G401 (cell line): ENCODE measurements around the gene RAN. TPM values are rescaled to one million over a fixed set of nuclear protein-coding genes. Genes with fewer than 3 reads are reported as not detected.
A peak's percentile ranks its signal among the peaks of the same experiment; 100 is the strongest.

ENCODE experiments used
- DNase-seq: peaks from one replicate; pipeline ENCODE4 v3.0.0-alpha.2; 2015; ENCODE audit warnings: low spot score
- in situ Hi-C: cut with HindIII; loops from 2 replicates; pipeline ENCODE4 v1.10.0; 2016; ENCODE audit warnings: low sequenced_read_pairs, mixed read lengths
- total RNA-seq: library from RNA; depleted of rRNA; stranded (reverse); fragments of >200 nt; shearing (Covaris generic); gene quantifications from 2 replicates; pipeline ENCODE4 v1.2.3, GENCODE V29; 2014; rRNA removed

The RAN gene
- 1,063 and 1,122 TPM in 2 replicates for total RNA-seq

GRCh38 chr12:130871286-130872178 is at the start of gene RAN:
Gene RAN, plus strand, starts transcription at chr12:130872066. Its CDS starts 528 bp downstream, at chr12:130872594.
- peak; percentile 88 for DNase-seq
- in situ Hi-C loops: no loop called here

GRCh38 chr12:130825771-130826150 is 46.1 kb upstream of the RAN start:
- in situ Hi-C loops: no loop called here
- no peak for DNase-seq

GRCh38 chr12:130826151-130826801 is 45.6 kb upstream of the RAN start:
- DNase-seq: no peak
- in situ Hi-C loops: no loop called here

DNA sequence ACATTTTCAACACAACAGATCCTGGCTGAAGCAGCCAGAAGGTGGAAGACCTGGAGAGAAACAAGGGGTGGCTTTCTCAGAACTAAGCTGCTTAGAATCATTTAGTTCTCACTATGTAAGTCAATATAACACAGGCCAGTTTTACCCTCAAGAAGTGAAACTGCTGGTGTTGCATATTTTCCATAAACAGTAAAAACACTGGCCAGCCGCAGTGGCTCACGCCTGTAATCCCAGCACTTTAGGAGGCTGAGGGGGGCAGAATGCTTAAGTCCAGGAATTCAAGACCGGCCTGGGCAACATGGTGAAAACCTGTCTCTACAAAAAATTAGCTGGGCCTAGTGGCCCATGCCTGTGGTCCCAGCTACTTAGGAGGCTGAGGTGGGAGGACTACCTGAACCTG is 44.4 kb upstream of the RAN start:
- in situ Hi-C loops: no loop called here
- DNase-seq: no peak

DNA sequence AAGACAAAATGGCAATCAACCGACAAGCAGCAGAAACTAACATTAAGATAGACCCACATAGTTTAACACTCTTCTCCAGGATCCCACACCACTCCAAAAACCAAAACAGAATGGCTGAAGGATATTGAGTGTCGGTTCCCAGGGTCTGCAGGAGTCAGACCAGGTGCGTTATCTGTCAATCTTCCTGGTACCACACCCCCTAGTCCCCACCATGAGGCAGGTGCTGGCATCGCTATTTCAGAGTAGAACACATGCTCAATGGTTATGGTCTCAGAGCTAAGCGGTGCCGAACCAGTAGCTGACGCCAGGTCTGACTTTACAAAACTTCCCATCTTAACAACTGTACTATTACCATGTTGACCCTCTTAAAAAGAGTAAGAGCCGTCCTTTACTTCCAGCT is 43.0 kb upstream of the RAN start:
- in situ Hi-C loops: no loop called here
- no peak for DNase-seq

DNA sequence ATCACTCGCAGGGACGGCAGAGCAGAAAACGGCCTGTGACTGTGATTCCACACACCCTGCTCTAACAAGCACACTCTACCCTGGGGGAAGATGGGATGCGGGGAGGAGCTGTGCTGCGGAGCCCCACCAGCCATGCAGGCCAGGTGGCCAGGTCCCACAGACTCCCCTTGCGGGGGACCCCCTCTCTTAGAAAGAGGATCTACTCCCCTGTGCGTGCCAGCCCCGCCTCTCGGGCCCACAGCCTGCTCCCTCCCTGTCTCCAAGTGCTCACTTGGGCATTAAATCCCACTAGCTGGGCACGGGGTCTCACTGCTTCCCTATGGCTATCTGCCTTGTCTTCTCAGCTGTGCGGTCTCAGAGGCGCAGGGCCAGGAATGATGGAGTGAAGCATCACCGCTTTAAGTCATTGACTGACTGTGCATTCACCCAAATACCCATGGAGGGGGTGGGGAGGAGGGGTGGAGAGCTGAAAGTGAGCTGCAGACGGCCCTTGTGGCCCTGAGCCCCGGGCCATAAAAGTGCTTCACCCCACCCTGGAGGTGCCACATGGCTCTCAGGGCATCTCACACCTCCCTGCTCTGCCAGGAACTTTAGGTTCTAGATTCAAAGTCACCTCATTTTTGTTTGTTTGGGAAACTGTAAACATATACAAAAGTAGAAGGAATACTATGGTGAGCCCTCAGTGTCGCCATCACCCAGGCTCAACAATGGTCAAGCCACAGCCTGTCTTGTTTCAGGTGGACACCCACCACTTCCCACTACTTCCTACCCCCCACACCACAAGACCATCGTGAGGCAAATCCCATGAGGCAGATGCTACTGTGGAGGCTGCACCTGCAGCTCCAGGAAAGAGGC is 42.2 kb upstream of the RAN start:
- in situ Hi-C loops: no loop called here
- no peak for DNase-seq

- DNase-seq: no peak
- in situ Hi-C loops: no loop called here
These were observed 41.7 kb upstream of the RAN start for GRCh38 chr12:130830246-130830551.

DNA sequence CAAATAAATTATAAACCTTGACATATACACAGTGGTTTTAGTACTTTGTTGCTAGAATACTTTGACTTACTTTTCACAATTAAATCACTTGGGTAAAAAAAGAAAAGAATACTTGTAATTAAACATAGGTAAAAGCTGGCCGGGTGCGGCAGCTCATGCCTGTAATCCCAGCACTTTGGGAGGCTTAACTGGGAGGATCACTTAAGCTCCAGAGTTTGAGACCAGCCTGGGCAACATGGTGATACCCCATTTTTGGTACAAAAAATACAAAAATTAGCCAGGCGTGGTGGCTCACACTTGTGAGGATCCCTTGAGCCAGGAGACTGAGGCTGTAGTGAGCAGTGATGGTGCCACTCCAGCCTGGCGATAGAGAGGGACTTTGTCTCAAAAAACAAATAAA is 40.6 kb upstream of the RAN start:
- in situ Hi-C loops: no loop called here

GRCh38 chr12:130831876-130832405 is 39.9 kb upstream of the RAN start:
- no peak for DNase-seq
- in situ Hi-C loops: no loop called here

More for the DNA sequence above, 40.6 kb upstream of the RAN start:
- no peak for DNase-seq

DNA sequence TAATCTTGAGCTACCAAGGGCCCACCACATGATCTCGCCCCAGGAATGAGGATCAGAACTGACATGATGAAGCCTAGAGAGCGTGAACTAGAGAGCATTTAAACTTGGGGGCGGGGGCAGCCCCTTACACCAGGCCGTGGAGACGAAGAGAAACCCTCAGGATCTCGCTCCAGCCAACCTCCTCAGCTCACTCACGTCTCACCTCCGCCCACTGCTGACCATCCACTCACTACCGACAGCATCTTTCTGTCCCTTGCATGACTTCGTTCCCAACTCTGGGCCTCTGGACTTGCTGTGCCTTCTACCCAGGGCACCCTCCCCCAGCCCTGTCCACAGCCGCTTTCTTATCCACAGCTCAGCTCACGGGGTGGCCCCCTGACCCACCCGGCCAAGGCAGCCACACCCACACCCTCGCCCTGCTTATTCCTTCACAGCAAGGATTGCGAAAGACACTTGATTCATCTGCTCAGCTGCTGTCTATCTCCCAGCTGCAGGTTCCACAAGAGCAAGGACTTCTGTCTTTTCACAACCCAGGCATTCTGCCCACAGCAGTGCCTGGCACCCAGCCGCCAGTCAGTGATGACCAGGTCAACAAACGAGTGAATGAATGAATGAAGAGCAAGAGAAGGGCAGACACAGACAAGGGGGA is 39.2 kb upstream of the RAN start:
- DNase-seq: no peak
- in situ Hi-C loops: no loop called here

DNA sequence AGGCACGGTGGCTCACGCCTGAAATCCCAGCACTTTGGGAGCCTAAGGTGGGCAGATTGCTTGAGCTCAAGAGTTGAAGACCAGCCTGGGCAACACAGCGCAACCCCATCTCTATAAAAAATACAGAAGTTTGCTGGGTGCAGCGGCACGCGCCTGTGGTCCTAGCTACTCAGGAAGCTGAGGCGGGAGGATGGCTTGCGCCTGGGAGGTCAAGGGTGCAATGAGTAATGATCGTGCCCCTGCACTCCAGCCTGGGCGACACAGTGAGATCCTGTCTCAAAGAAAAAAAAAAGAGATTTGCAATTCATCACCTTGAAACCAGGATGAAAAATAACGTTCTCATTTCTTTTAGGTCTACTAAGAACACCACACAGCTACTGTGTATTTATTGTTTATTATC is 36.9 kb upstream of the RAN start:
- DNase-seq: no peak
- in situ Hi-C loops: no loop called here

DNA sequence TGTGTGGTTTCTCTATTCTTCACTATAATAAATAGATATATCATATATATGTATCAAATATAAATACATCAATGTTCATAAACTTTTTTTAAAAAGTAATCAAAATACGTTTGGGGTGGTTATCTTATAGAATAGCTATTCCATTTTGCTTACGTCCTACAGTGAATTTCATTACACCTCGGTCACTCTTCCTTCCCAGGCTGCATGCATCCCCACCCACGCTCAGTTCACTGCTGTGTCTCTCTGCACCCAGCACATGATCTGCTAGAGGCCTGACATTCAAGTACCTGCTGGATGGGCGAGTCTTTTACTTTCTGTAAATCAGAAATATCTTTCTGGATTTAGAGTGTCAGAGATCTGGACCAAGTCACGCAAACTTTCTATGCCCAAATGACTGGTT is 36.4 kb upstream of the RAN start:
- no peak for DNase-seq
- in situ Hi-C loops: no loop called here

DNA sequence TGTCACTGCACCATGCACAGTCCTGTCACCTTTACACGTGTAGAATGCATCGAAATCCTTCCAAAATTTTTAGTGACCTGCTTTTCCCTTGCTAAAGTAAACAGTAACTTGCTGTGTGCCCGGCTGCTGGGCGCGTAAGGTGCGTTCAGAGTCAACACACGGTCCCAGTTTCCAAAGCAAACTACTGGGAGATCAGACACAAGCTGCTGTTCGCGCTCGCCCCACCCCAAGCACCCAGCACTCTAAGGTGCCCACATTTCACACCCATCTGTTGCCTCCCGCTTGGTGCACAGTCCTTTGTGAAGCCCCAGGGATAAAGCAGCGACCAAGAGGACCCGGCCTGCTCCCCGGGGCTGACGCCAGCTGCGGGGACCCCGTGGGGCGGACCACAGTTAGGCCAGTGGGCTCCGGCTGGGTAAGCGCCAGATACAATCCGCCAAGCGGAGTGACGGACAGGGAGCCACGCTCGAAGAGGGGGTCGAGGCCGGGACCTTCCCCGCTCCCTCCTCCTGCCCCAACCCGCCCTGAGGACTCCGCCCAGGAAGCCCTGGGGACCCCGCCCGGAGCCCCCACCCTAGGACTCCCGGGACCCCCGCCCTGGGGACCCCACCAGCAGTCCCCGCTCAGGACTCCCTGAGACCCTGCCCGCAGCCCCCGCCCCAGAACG is 33.4 kb upstream of the RAN start:
- peak; percentile 51 for DNase-seq
- in situ Hi-C loops: no loop called here

DNA sequence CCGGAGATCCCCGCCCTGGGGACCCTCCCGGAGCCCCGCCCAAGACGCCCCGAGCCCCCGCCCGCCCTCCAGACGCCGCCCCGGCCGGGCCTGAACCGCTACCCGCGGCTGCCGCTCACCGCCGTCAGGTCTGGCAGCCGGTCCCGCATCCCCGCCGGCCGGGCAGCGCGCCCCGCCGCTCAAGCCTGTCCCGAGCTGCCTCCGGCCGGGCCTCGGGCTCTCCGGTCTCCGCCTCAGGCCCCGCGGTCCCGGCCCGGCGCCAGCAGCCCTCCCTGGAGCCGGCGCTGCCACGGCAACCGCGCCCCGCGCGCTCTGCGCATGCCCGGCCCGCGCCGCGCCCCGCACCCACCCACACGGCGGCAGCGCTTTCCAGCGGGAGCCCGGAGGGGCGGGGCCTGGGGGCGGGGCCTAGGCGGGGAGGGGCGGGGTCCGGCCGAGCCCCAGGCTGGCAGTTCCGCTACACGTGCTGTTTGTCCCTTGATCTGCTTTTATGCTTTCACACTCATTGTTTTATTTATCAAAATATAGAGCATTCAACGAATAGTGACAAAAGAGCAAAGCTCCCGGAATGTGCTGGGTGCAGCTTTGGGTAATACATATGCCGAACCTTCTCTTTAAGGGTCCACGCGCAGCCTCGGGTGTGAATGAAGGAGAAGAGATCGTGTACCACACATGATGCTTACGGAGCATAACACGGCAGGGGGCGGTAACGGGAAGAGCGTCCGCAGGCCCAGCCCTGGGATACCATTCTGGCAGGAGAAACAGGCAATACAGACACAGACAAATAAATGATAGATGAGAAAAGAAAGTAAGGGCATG is 32.7 kb upstream of the RAN start, which contains the start of gene STX2:
Gene STX2, minus strand, starts transcription at position 300 of the 819 bp plus-strand sequence. Its CDS starts 151 bp downstream, at position 149.
- DNase-seq: peak; percentile 81
- in situ Hi-C loops: no loop called here

DNA sequence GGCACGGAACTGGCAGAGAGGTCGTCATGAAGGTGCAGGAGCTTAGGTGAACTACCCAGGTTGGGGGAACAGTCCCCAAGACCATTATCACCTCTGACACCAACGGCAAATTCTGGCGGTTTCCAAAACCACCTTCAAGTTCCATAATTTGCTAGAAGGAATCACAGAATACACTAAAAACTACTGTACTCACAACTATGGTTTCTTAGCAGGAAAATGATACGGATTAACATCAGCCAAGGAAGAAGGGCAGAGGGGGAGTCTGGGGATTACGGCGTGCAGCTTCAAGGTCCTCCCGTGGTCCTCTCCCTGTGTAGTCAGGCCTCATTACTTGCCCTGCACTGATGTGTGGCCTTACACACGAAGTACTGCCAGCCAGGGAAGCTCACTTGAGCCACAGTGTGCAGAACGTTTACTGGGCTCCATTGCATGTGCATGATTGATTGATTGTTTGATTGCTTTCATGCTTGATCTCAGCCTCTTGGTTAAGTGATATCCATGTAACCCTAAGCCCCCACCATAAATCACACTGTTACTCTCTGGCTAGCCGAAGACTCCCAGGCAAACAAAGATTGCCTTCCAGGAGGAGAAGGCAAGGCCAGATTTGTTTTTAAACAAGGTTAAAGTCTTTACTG is 32.0 kb upstream of the RAN start:
- in situ Hi-C loops: no loop called here
- no peak for DNase-seq

DNA sequence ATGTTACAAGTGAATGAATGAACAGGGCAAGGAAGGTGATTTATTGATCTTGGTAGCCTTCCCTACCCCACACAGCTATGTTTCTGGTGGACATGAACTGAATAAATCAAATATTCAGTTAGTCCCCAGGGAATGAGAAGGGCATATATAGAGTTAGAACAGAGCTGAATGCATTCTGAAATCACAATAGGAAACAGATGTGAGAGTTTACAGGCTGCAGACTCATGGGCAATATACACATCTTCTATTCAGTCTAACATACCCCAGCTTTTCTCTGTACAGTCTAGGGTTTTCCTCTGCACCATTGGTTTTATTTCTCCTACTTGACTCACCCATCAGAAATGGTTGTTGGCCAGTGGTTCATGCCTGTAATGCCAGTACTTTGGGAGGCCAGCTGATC is 25.5 kb upstream of the RAN start:
- in situ Hi-C loops: no loop called here
- no peak for DNase-seq

- in situ Hi-C loops: no loop called here
- no peak for DNase-seq
These were observed 24.8 kb upstream of the RAN start for GRCh38 chr12:130847112-130847511.
